ENCODE data around the gene RAD51B.

The RAD51B gene

GRCh38 chr14:68527329-68527851 lies 707.8 kb downstream of the RAD51B start (continued):
- TF ChIP-seq ZNF529 (tag by site-specific recombination; IDR thresholded peaks at IDR 0.05; ENCODE audit: insufficient replicate concordance), result no peak
- no peak for TF ChIP-seq ZNF221 (tag by site-specific recombination; IDR thresholded peaks at IDR 0.05; ENCODE audit: borderline replicate concordance)
- no peak for TF ChIP-seq ZNF76 (tag by site-specific recombination; IDR thresholded peaks at IDR 0.05; ENCODE audit: borderline replicate concordance, low read depth)
- TF ChIP-seq ZNF266 (tag by site-specific recombination; IDR thresholded peaks at IDR 0.05; ENCODE audit: low read depth), result no peak
- no peak for TF ChIP-seq ZNF354C (tag by site-specific recombination; IDR thresholded peaks at IDR 0.05; ENCODE audit: borderline replicate concordance, low read depth)
- no peak for TF ChIP-seq AEBP2 (tag by site-specific recombination; IDR thresholded peaks at IDR 0.05; ENCODE audit: borderline replicate concordance)
- no peak for TF ChIP-seq ZNF777 (tag by site-specific recombination; IDR thresholded peaks at IDR 0.05; ENCODE audit: borderline replicate concordance)
- TF ChIP-seq ZNF155 (tag by site-specific recombination; IDR thresholded peaks at IDR 0.05), result no peak
- TF ChIP-seq ZNF140 (tag by site-specific recombination; IDR thresholded peaks at IDR 0.05), result no peak
- TF ChIP-seq ZNF621 (tag by site-specific recombination; IDR thresholded peaks at IDR 0.05), result no peak

DNA sequence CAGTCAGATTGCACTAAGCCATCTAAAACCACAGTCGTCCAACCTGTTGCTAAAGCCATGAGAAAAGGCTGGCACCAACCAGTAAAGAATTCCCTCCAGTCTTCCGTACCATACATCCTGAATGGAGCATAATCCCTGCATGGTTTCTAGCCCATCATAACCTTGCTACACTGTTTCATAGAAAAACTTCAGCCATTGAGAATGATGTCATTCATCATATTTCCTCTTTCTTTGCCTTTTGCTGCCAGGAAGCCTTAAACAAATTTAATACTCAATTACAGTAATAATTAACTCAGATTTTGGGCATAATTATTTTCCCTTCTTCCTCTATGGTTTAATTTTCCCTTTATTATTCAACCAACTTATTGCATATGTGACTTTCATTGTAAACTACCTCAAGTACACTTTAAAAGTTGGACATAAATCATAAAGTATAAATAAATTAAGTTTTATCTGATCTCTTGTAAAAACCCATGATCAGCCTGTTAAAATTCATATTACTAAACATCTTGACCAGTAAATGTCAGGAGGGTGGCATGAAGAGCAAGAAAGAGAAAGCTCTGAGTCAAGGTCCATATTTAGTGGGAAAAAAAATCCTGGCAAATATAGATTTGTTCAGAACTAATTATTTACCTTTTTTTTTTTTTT lies 708.6 kb downstream of the RAD51B start:
- no peaks in the 10 kb centered on the region for H3K4me1 ChIP-seq (ENCODE audit: control insufficient read depth, insufficient read depth, low read length)
- no peak overlapping the region for H3K4me3 ChIP-seq (ENCODE audit: low read depth, low read length)
- TF ChIP-seq ZIC2 (tag by site-specific recombination; IDR thresholded peaks at IDR 0.05) (no peak), ZNF248 (tag by site-specific recombination; IDR thresholded peaks at IDR 0.05) (no peak), GLIS2 (tag by site-specific recombination; IDR thresholded peaks at IDR 0.05) (no peak), ZSCAN23 (tag by site-specific recombination; IDR thresholded peaks at IDR 0.05) (no peak), GLI2 (tag by site-specific recombination; IDR thresholded peaks at IDR 0.05; ENCODE audit: borderline replicate concordance, low read depth) (no peak), ZNF239 (tag by site-specific recombination; IDR thresholded peaks at IDR 0.05) (no peak), ZXDB (tag by site-specific recombination; IDR thresholded peaks at IDR 0.05) (no peak), ZNF549 (tag by site-specific recombination; IDR thresholded peaks at IDR 0.05) (no peak), ZNF350 (tag by site-specific recombination; IDR thresholded peaks at IDR 0.05) (no peak), ZNF514 (tag by site-specific recombination; IDR thresholded peaks at IDR 0.05) (no peak), ZNF266 (tag by site-specific recombination; IDR thresholded peaks at IDR 0.05; ENCODE audit: low read depth) (no peak), ZNF558 (tag by site-specific recombination; IDR thresholded peaks at IDR 0.05) (no peak), ZNF654 (tag by site-specific recombination; IDR thresholded peaks at IDR 0.05; ENCODE audit: low read depth) (no peak), HOXA7 (CRISPR knock-in tag; IDR thresholded peaks at IDR 0.05; ENCODE audit: borderline replicate concordance) (no peak)
- no peaks in the 10 kb centered on the region for H3K36me3 ChIP-seq (ENCODE audit: control insufficient read depth in 2 of 2, insufficient read depth in 1 of 2, low read length in 2 of 2)
- POLR2A ChIA-PET, result no interaction called here
- no peaks in the 10 kb centered on the region for H3K9me3 ChIP-seq (ENCODE audit: control insufficient read depth, insufficient read depth, low read depth, low read length)
- no peak overlapping the region for H3K27ac ChIP-seq (ENCODE audit: extremely low read depth, low read depth, low read length)
- CTCF ChIA-PET, result no interaction called here

DNA sequence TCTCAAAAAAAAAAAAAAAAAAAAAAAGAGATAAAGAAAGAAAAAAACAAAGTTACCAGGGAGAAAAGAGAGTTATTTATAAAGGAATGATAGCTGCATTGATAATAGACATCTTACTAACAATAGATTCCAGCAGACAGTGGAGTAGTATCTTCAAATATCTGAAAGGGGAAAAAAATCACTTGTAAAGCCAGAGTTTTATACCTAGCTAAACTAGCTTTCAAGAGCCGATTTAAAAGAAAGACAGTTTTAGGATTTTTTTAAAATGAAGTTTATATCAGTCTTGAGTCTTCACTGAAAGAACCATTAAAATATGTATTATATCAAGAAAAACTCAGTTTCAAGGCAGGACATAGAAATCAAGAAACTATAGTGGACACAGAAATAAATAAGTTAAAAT lies 710.9 kb downstream of the RAD51B start:
- Histone ChIP-seq H3K4me1 (ENCODE audit: control insufficient read depth, insufficient read depth, low read length) (no peaks in the 10 kb centered on the region), H3K36me3 (ENCODE audit: control insufficient read depth in 2 of 2, insufficient read depth in 1 of 2, low read length in 2 of 2) (no peaks in the 10 kb centered on the region), H3K4me3 (ENCODE audit: low read depth, low read length) (no peak overlapping the region), H3K27ac (ENCODE audit: extremely low read depth, low read depth, low read length) (no peak overlapping the region), H3K9me3 (ENCODE audit: control insufficient read depth, insufficient read depth, low read depth, low read length) (no peaks in the 10 kb centered on the region)
- ChIA-PET POLR2A (no interaction called here), CTCF (no interaction called here)
- TF ChIP-seq ZNF274 (IDR thresholded peaks at IDR 0.05; ENCODE audit: low read length) (no peak), ZNF274 (tag by site-specific recombination; IDR thresholded peaks at IDR 0.05; ENCODE audit: borderline replicate concordance) (no peak), ZNF580 (tag by site-specific recombination; IDR thresholded peaks at IDR 0.05) (no peak), INSM2 (tag by site-specific recombination; IDR thresholded peaks at IDR 0.05) (no peak), ZNF2 (tag by site-specific recombination; IDR thresholded peaks at IDR 0.05) (no peak), MYNN (tag by site-specific recombination; IDR thresholded peaks at IDR 0.05; ENCODE audit: borderline replicate concordance) (no peak), ZNF768 (tag by site-specific recombination; IDR thresholded peaks at IDR 0.05) (no peak), HOXC10 (CRISPR knock-in tag; IDR thresholded peaks at IDR 0.05) (no peak)
- TF ChIP-seq, protein P1, sequence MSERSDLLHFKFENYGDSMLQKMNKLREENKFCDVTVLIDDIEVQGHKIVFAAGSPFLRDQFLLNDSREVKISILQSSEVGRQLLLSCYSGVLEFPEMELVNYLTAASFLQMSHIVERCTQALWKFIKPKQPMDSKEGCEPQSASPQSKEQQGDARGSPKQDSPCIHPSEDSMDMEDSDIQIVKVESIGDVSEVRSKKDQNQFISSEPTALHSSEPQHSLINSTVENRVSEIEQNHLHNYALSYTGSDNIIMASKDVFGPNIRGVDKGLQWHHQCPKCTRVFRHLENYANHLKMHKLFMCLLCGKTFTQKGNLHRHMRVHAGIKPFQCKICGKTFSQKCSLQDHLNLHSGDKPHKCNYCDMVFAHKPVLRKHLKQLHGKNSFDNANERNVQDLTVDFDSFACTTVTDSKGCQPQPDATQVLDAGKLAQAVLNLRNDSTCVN (tag by site-specific recombination; optimal IDR thresholded peaks at IDR 0.05), result no peak

Measured in HEK293 (cell line).